Prostate gland (tissue), 2 donors: ENCODE measurements around the gene KDR.

Source experiments
- CTCF ChIP-seq, 4 experiments: fragments of 200-600 bp in 2 of 4; fragments of 450-650 bp in 2 of 4; sonication (generic) in 2 of 4; IDR thresholded peaks; 1 replicate in 3 of 4; 2 replicates in 1 of 4; pipeline ENCODE4 v1.5.1; 2016 to 2019; ENCODE audit warnings: antibody characterized with exemption in 4 of 4, mild to moderate bottlenecking in 2 of 4, moderate library complexity in 2 of 4
- POLR2A ChIP-seq: fragments of 450-650 bp; IDR thresholded peaks from one replicate; pipeline ENCODE4 v1.6.1; 2016; ENCODE audit warnings: antibody characterized with exemption, mild to moderate bottlenecking
- POLR2AphosphoS5 ChIP-seq: sonication (generic); formaldehyde crosslinking; IDR thresholded peaks from one replicate; pipeline ENCODE4 v1.6.1; 2017; ENCODE audit warnings: antibody characterized with exemption

- TF ChIP-seq CTCF (IDR thresholded peaks at IDR 0.05) (no peak), POLR2A (no peak), POLR2AphosphoS5 (no peak)
Measured at GRCh38 chr4:55051532-55051931, 73.9 kb downstream of the KDR start.
